Adipocyte (in vitro differentiated cells): ENCODE measurements around the gene TCEA2.

Source experiments
- DNase-seq: peaks from one replicate; pipeline ENCODE4 v3.0.0-alpha.2; 2015; ENCODE audit warnings: low read depth
- H3K27me3 ChIP-seq: replicated peaks from 2 replicates; pipeline ENCODE4 v1.7.0; 2013; ENCODE audit warnings: mild to moderate bottlenecking, low read length, moderate library complexity; ENCODE audit not compliant: control insufficient read depth, insufficient read depth
- H3K36me3 ChIP-seq: 2 replicates; pipeline ENCODE4 v1.7.0; 2013; ENCODE audit warnings: low read length, mild to moderate bottlenecking, moderate library complexity; ENCODE audit not compliant: control insufficient read depth, insufficient read depth, severe bottlenecking
- H3K4me1 ChIP-seq: 2 replicates; pipeline ENCODE4 v1.7.0; 2013; ENCODE audit warnings: mild to moderate bottlenecking, low read length, moderate library complexity; ENCODE audit not compliant: control insufficient read depth, insufficient read depth
- H3K4me3 ChIP-seq: 2 replicates; pipeline ENCODE4 v1.7.0; 2013; ENCODE audit warnings: mild to moderate bottlenecking, low read length, moderate library complexity
- H3K9ac ChIP-seq: 2 replicates; pipeline ENCODE4 v1.7.0; 2013; ENCODE audit warnings: mild to moderate bottlenecking, low read length, moderate library complexity
- H3K9me3 ChIP-seq: 2 replicates; pipeline ENCODE4 v1.7.0; 2013; ENCODE audit warnings: mild to moderate bottlenecking, low read length, moderate library complexity; ENCODE audit not compliant: control insufficient read depth

The TCEA2 gene

GRCh38 chr20:64121586-64121985 is 58.6 kb downstream of the TCEA2 start:
- no peaks in the 10 kb centered on the region for H3K36me3 ChIP-seq
- H3K9ac ChIP-seq: no peak overlapping the region
- no peak overlapping the region for H3K4me3 ChIP-seq
- no peak for DNase-seq
- H3K4me1 ChIP-seq: no peaks in the 10 kb centered on the region
- H3K27me3 ChIP-seq: peaks cover 42% of the 10 kb centered on the region
- H3K9me3 ChIP-seq: no peaks in the 10 kb centered on the region
